Choroid plexus epithelial cell (primary cell): ENCODE data around the gene BEND6.
A peak's percentile ranks its signal among the peaks of the same experiment; 100 is the strongest.

Experiments used
- DNase-seq: peaks from one replicate; pipeline ENCODE4 v3.0.0-alpha.2; 2010; ENCODE audit warnings: low read depth
- H3K4me3 ChIP-seq: 2 replicates; pipeline ENCODE4 v1.5.1; 2011; ENCODE audit warnings: low read depth, mild to moderate bottlenecking, control low read depth, low read length, moderate library complexity
- TF ChIP-seq, protein P1 (sequence below): conservative IDR thresholded peaks from 2 replicates; pipeline ENCODE4 v1.5.1; 2011; ENCODE audit warnings: low read depth, mild to moderate bottlenecking, control low read depth, inconsistent platforms, low read length, moderate library complexity

The BEND6 gene

GRCh38 chr6:56959938-56960337 lies 5.0 kb downstream of the BEND6 start:
- no peak overlapping the region for H3K4me3 ChIP-seq
- DNase-seq = peak; percentile 55
- TF ChIP-seq, protein P1, sequence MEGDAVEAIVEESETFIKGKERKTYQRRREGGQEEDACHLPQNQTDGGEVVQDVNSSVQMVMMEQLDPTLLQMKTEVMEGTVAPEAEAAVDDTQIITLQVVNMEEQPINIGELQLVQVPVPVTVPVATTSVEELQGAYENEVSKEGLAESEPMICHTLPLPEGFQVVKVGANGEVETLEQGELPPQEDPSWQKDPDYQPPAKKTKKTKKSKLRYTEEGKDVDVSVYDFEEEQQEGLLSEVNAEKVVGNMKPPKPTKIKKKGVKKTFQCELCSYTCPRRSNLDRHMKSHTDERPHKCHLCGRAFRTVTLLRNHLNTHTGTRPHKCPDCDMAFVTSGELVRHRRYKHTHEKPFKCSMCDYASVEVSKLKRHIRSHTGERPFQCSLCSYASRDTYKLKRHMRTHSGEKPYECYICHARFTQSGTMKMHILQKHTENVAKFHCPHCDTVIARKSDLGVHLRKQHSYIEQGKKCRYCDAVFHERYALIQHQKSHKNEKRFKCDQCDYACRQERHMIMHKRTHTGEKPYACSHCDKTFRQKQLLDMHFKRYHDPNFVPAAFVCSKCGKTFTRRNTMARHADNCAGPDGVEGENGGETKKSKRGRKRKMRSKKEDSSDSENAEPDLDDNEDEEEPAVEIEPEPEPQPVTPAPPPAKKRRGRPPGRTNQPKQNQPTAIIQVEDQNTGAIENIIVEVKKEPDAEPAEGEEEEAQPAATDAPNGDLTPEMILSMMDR = no peak

- TF ChIP-seq, protein P1 = no peak
- no peak for DNase-seq
- H3K4me3 ChIP-seq = no peak overlapping the region
Measured at GRCh38 chr6:56961151-56961550, 6.2 kb downstream of the BEND6 start.

DNA sequence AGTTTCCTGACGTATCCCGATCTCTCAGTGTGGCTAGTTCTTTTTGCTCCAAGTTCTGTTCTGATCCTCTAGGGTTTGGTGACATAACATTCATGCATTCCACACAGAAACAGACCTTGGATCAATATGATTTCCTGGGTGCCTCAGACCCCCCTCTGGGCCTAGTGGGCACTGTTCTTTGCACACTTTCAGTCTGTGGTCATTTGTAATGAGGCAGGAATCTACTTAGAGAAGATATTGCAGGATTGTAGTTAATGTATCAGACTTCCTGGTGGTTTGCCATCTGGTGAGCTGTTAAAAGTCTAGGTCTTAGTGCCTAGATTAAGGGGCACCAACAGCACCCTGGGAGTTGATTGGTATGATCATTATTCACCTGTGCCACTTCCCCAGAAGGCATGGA lies 7.5 kb downstream of the BEND6 start:
- H3K4me3 ChIP-seq = no peak overlapping the region
- DNase-seq = no peak
- TF ChIP-seq, protein P1 = no peak

GRCh38 chr6:56963043-56963442 lies 8.1 kb downstream of the BEND6 start:
- TF ChIP-seq, protein P1 = no peak
- no peak for DNase-seq
- H3K4me3 ChIP-seq = no peak overlapping the region

- TF ChIP-seq, protein P1 = no peak
- no peak for DNase-seq
- no peak overlapping the region for H3K4me3 ChIP-seq
Measured at GRCh38 chr6:56963793-56964192, 8.9 kb downstream of the BEND6 start.

DNA sequence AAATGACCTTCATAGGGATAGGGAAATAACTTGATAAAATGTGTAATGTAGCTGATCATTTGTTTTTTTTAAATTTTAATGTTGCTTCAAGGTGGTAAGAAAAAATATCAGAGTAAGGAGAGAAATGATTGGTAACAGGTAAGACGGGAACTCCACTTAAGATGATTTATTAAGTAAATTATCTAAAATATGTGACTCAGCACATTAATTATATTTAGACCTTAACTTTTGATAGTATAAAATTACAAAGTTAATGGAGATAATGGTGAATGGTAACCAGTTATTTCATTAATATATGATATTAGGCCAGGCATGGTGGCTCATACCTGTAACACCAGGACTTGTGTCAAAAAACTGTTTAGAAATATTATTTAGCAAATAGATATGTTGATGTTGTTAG lies 10.2 kb downstream of the BEND6 start:
- no peak for DNase-seq
- TF ChIP-seq, protein P1 = no peak

DNA sequence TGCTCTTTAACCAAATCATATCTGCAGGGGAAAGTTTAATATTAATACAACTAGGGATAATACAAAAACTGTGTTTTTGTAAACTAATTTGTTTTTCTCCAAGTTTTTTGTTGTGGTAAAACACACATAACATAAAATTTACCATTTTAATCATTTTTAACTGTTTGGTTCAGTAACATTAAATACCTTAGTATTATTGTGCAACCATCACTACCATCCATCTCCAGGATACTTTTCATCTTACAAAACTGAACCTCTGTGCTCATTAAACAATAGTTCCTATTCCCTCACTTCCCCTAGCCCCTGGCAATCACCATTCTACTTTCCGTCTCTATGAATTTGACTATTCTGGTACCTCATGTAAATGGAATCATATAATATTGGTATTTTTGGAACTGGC lies 15.9 kb downstream of the BEND6 start:
- no peak for DNase-seq
- TF ChIP-seq, protein P1 = no peak
- no peak overlapping the region for H3K4me3 ChIP-seq

More for the DNA sequence above, 10.2 kb downstream of the BEND6 start:
- H3K4me3 ChIP-seq = no peak overlapping the region
